Uterus (tissue), 2 donors: ENCODE data around the gene P4HB.

Experiments
- CTCF ChIP-seq, 4 experiments: fragments of 200-600 bp in 2 of 4; fragments of 450-650 bp in 2 of 4; sonication (generic) in 2 of 4; IDR thresholded peaks; one replicate each; pipeline ENCODE4 v1.5.1; 2016 to 2019; ENCODE audit warnings: antibody characterized with exemption in 4 of 4, mild to moderate bottlenecking in 2 of 4, moderate library complexity in 1 of 4
- POLR2A ChIP-seq, 2 donors: fragments of 450-650 bp; IDR thresholded peaks; one replicate each; pipeline ENCODE4 v1.6.1; 2016; ENCODE audit warnings: antibody characterized with exemption in 2 of 2, mild to moderate bottlenecking in 1 of 2, moderate library complexity in 1 of 2

GRCh38 chr17:81851423-81851822 lies 8.9 kb downstream of the P4HB start:
- TF ChIP-seq CTCF (IDR thresholded peaks at IDR 0.05), result no peak
- no peak for TF ChIP-seq POLR2A (IDR thresholded peaks at IDR 0.05)
